Measurements from ENCODE around the gene TNFRSF6B.

DNA sequence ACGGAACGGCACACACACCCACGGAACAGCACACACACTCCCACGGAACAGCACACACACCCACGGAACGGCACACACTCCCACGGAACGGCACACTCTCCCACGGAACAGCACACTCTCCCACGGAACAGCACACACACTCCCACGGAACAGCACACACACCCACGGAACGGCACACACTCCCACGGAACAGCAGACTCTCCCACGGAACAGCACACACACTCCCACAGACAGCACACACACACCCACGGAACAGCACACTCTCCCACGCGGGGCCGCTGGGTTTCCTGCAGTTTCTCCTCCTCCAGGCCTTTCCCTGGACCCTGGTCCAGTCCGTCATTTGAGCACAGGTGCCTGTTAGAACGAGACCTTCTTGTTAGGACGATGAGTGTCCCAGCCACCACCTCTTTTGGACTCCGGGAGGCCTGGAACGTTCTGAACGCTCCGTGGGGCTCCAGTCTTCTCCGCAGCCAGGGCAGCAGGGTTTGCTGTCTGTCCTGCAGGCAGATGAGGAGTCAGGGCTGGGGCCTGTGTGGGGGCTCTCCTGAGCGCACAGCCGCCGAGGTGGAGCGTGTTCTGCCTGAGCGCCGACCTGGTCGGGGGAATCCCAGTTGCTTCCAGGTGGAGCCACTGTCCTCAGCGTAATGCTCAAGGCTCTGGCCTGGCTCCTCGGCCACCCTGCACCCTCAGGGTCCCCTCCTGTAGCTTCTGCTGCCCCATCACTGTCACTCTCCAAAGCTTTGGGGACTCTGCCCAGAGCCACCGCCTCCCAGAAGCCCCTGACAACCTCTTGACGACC lies 17.6 kb upstream of the TNFRSF6B start:
- TF ChIP-seq CTCF (IDR thresholded peaks at IDR 0.05) (no peak), POLR2AphosphoS5 (IDR thresholded peaks at IDR 0.05) (no peak), POLR2A (IDR thresholded peaks at IDR 0.05) (no peak), EP300 (IDR thresholded peaks at IDR 0.05) (no peak)

All from suprapubic skin (tissue), 4 donors.